ENCODE data around the gene MED25. TPM values are rescaled to one million over a fixed set of nuclear protein-coding genes. Genes with fewer than 3 reads are reported as not detected.

The MED25 gene
- total and polyA plus RNA-seq, 9 of the 15 experiments (the other 6 are each of a cell fraction or from before 2014, with no cell fraction given) = 4.1 to 93.9 (median 19.3) TPM

GRCh38 chr19:49869484-49870308, 51.6 kb downstream of the MED25 start (continued):
- TF ChIP-seq NR4A1 (CRISPR knock-in tag; IDR thresholded peaks at IDR 0.05) = 0 out of 2 replicates have a peak, but pooled peaks have one; percentile 34
- TF ChIP-seq NR4A1 (tag; IDR thresholded peaks at IDR 0.05) = no peak
- no peak for TF ChIP-seq E2F5 (CRISPR knock-in tag; IDR thresholded peaks at IDR 0.05)
- no peak for TF ChIP-seq GTF2A2 (tag; IDR thresholded peaks at IDR 0.05)
- TF ChIP-seq EWSR1 (IDR thresholded peaks at IDR 0.05; ENCODE audit: borderline replicate concordance, low read depth, partially characterized antibody) = no peak
- no peak for TF ChIP-seq FOSL1 (tag; conservative IDR thresholded peaks at IDR 0.05)
- TF ChIP-seq FOXK1 (CRISPR knock-in tag; IDR thresholded peaks at IDR 0.05; ENCODE audit: borderline replicate concordance) = no peak
- no peak for TF ChIP-seq MXI1 (IDR thresholded peaks at IDR 0.05; ENCODE audit: low read depth, low read length)
- no peak for TF ChIP-seq ZBTB43 (CRISPR knock-in tag; IDR thresholded peaks at IDR 0.05)
- 0 out of 2 replicates have a peak, but pooled peaks have one; percentile 25 for TF ChIP-seq ZNF212 (CRISPR knock-in tag; IDR thresholded peaks at IDR 0.05)
- 0 out of 6 replicates have a peak, but pooled peaks of 1 of the 3 experiments have one; percentile 1 for TF ChIP-seq CTCF (IDR thresholded peaks at IDR 0.05 in 2 of 3, conservative IDR thresholded peaks at IDR 0.05 in 1 of 3; ENCODE audit: insufficient read depth in 2 of 3, low read depth in 1 of 3, low read length in 3 of 3)
- no peak for TF ChIP-seq PRPF4 (IDR thresholded peaks at IDR 0.05; ENCODE audit: insufficient read depth, low read depth, low read length, poor library complexity, severe bottlenecking)
- no peak for TF ChIP-seq E2F4 (CRISPR knock-in tag; IDR thresholded peaks at IDR 0.05; ENCODE audit: low read depth)
- TF ChIP-seq RNF2 (IDR thresholded peaks at IDR 0.05) = no peak
- TF ChIP-seq AFF4 (CRISPR knock-in tag; IDR thresholded peaks at IDR 0.05) = no peak

Measured in K562 (cell line).